ENCODE results near the gene LSM14B.
"Not testable (repeated sequence)": the region's sequence is repeated elsewhere in the genome, so short reads cannot be mapped to it uniquely, and the experiment has no call there.

The LSM14B gene

GRCh38 chr20:62121776-62122653 is at the start of gene LSM14B:
Gene LSM14B, plus strand, starts transcription at chr20:62122475. Its CDS starts 192 bp downstream, at chr20:62122667.
- peak; percentile 94 to 97 for DNase-seq

- no peak for DNase-seq
Measured at GRCh38 chr20:62073323-62073722, 49.0 kb upstream of the LSM14B start.

GRCh38 chr20:62079166-62079565 is 43.1 kb upstream of the LSM14B start:
- DNase-seq = no peak

GRCh38 chr20:62080249-62080990 is 41.9 kb upstream of the LSM14B start:
- DNase-seq = no peak

- DNase-seq = no peak
Measured at GRCh38 chr20:62083312-62083711, 39.0 kb upstream of the LSM14B start.

- DNase-seq = not testable (repeated sequence)
Measured at GRCh38 chr20:62084224-62084623, 38.1 kb upstream of the LSM14B start.

GRCh38 chr20:62085206-62085605 is 37.1 kb upstream of the LSM14B start:
- no peak for DNase-seq

- DNase-seq = no peak
Measured at GRCh38 chr20:62087227-62087626, 35.0 kb upstream of the LSM14B start.

GRCh38 chr20:62087632-62088031 is 34.6 kb upstream of the LSM14B start:
- DNase-seq = no peak

- DNase-seq = no peak
Measured at GRCh38 chr20:62088258-62089127, 33.8 kb upstream of the LSM14B start.

- no peak for DNase-seq
Measured at GRCh38 chr20:62089393-62089792, 32.9 kb upstream of the LSM14B start.

- DNase-seq = no peak
Measured at GRCh38 chr20:62096421-62097380, 25.6 kb upstream of the LSM14B start.

- DNase-seq = no peak
Measured at GRCh38 chr20:62097881-62098407, 24.3 kb upstream of the LSM14B start.

GRCh38 chr20:62101078-62101477 is 21.2 kb upstream of the LSM14B start:
- DNase-seq = no peak

GRCh38 chr20:62103508-62104233 is 18.6 kb upstream of the LSM14B start:
- DNase-seq = no peak

GRCh38 chr20:62104234-62104789 is 18.0 kb upstream of the LSM14B start:
- DNase-seq = no peak

GRCh38 chr20:62104791-62105345 is 17.4 kb upstream of the LSM14B start:
- DNase-seq = no peak

GRCh38 chr20:62105592-62105991 is 16.7 kb upstream of the LSM14B start:
- DNase-seq = no peak

- DNase-seq = no peak
Measured at GRCh38 chr20:62111148-62111547, 11.1 kb upstream of the LSM14B start.

- no peak for DNase-seq
Measured at GRCh38 chr20:62112368-62112767, 9.9 kb upstream of the LSM14B start.
